ENCODE data around the gene RNF151. TPM values are rescaled to one million over a fixed set of nuclear protein-coding genes. Genes with fewer than 3 reads are reported as not detected.

RNF151 gene
- total and polyA plus RNA-seq, 11 donors = not detected

DNA sequence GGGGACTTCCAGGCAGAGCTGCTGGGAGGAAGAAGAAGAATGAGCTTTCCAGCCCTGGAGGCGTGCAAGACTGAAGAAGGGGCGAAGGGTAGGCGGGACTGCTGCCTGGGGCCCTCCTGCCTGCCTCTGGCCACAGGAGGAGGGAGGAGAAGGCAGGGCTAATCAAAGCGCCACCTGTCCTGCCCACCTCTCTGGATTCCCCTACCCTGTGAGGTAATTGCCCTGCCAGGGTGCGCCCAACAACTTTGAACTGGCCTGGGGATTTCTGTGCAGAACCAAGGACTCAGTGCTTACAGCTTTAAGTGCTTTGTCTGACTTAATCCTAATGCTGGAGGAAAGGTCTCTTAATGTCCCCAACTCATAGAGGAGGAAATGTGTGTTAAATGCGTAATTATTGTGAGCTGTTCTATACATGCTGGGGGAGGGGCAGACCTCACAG, 14.8 kb downstream of the RNF151 start, which contains the start of gene NOXO1:
Gene NOXO1 (minus strand): TSS at position 72 of the 439 bp plus-strand sequence. CDS start 290 bp downstream, outside the sequence.
- peaks cover 4 to 39% (median 30%) of the 10 kb centered on the region in 9 donors for H3K36me3 ChIP-seq
- no peak within 1 kb of the TSS for H3K27ac ChIP-seq
- H3K4me1 ChIP-seq = peaks cover 3 to 43% (median 20%) of the 10 kb centered on the region in 12 donors
- H3K27me3 ChIP-seq = peaks cover 7 to 63% (median 36%) of the 10 kb centered on the region in 9 donors
- TF ChIP-seq, protein P1, sequence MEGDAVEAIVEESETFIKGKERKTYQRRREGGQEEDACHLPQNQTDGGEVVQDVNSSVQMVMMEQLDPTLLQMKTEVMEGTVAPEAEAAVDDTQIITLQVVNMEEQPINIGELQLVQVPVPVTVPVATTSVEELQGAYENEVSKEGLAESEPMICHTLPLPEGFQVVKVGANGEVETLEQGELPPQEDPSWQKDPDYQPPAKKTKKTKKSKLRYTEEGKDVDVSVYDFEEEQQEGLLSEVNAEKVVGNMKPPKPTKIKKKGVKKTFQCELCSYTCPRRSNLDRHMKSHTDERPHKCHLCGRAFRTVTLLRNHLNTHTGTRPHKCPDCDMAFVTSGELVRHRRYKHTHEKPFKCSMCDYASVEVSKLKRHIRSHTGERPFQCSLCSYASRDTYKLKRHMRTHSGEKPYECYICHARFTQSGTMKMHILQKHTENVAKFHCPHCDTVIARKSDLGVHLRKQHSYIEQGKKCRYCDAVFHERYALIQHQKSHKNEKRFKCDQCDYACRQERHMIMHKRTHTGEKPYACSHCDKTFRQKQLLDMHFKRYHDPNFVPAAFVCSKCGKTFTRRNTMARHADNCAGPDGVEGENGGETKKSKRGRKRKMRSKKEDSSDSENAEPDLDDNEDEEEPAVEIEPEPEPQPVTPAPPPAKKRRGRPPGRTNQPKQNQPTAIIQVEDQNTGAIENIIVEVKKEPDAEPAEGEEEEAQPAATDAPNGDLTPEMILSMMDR (IDR thresholded peaks at IDR 0.05) = no peak
- no peak for TF ChIP-seq POLR2A (IDR thresholded peaks at IDR 0.05)
- no peak within 1 kb of the TSS for H3K4me3 ChIP-seq
- intact Hi-C loops (cut with DNase I) = no loop called here
- 38 to 51% (median 40%) methylated on average over 4 to 6 of the region's 6 CpGs for WGBS, 4 donors
- no peak for ATAC-seq
- H3K9me3 ChIP-seq = no peaks in the 10 kb centered on the region
- DNase-seq = no peak

- WGBS, 4 donors = 61 to 71% (median 64%) methylated on average over 5 of the region's 5 CpGs
- H3K9me3 ChIP-seq = no peaks in the 10 kb centered on the region
- ATAC-seq = no peak
- no peak overlapping the region for H3K27ac ChIP-seq
- H3K27me3 ChIP-seq = peaks cover 7 to 57% (median 36%) of the 10 kb centered on the region in 9 donors
- H3K4me1 ChIP-seq = peaks cover 3 to 43% (median 20%) of the 10 kb centered on the region in 12 donors
- H3K4me3 ChIP-seq = no peak overlapping the region
- TF ChIP-seq, protein P1 (IDR thresholded peaks at IDR 0.05) = no peak
- no peak for TF ChIP-seq POLR2A (IDR thresholded peaks at IDR 0.05)
- H3K36me3 ChIP-seq = peaks cover 3 to 38% (median 26%) of the 10 kb centered on the region in 9 donors
- DNase-seq = no peak
- intact Hi-C loops (cut with DNase I) = no loop called here
These were observed 15.4 kb downstream of the RNF151 start for GRCh38 chr16:1982013-1982433.

- DNase-seq (no peak), ATAC-seq (no peak)
- 22 to 47% (median 26%) methylated on average over 14 to 19 of the region's 19 CpGs for WGBS, 4 donors
- H3K9me3 ChIP-seq = no peaks in the 10 kb centered on the region
- intact Hi-C loops (cut with DNase I) = no loop called here
- peak overlapping the region; percentile 25 to 88 (median 80) for H3K27ac ChIP-seq
- H3K4me1 ChIP-seq = peaks cover 3 to 43% (median 20%) of the 10 kb centered on the region in 12 donors
- H3K4me3 ChIP-seq = peak overlapping the region; percentile 59 to 98 (median 86)
- TF ChIP-seq, protein P1 (IDR thresholded peaks at IDR 0.05) = no peak
- TF ChIP-seq POLR2A (IDR thresholded peaks at IDR 0.05) = no peak
- H3K36me3 ChIP-seq = peaks cover 0 to 28% (median 17%) of the 10 kb centered on the region in 9 donors
- H3K27me3 ChIP-seq = peaks cover 7 to 51% (median 28%) of the 10 kb centered on the region in 9 donors
These were observed 16.4 kb downstream of the RNF151 start for GRCh38 chr16:1982991-1983543.

DNA sequence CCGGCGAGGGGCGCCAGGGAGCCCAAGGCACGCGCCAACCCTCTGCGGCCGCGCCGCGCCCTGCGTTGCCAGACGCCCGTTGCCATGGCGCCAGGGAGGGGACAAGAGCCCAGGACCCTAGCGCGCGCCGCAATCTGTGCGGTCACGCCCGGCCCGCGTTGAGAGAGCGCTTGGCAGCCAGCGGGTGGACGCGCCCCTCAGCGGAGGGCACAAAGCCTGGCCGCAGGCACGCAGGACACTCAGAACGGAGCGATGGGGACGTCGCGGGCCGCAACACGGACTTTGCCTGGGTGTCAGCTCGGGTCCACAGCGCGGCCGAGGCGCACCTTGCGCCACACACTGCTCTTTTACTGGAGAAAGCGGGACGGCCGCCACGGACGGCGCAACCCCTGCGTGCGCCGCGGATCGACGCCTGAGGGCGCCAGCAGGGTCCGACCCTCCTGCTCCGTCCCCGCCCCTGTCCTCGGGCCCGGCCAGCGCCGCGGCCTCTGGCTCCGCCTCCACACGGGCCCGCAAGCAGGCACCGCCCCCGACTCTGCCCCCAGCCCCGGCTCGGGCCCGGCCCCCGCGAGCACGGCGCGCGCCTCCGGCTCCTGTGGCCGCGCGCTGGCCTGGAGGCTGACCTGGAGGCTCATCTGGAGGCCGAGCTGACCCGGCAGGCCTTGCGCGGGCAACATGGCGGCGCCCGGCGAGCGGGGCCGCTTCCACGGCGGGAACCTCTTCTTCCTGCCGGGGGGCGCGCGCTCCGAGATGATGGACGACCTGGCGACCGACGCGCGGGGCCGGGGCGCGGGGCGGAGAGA, 17.1 kb downstream of the RNF151 start, which contains the start of gene GFER:
Gene GFER (plus strand): TSS at position 650 of the 803 bp plus-strand sequence. CDS start 26 bp downstream, at position 676.
- ATAC-seq (peak; percentile 91 to 96 (median 95)), DNase-seq (peak; percentile 92 to 95 (median 93))
- intact Hi-C loops (cut with DNase I) = loop anchor here in 1 of 10 donors (2.0 kb wide), 1 partner anchor 25 kb away; the partner anchor contains the start of gene ZNF598
- Histone ChIP-seq H3K4me3 (peak within 1 kb of the TSS; percentile 59 to 98 (median 86)), H3K9me3 (no peaks in the 10 kb centered on the region), H3K4me1 (peaks cover 3 to 43% (median 20%) of the 10 kb centered on the region in 12 donors), H3K27me3 (peaks cover 9 to 51% (median 26%) of the 10 kb centered on the region in 9 donors), H3K36me3 (peaks cover 0 to 21% (median 13%) of the 10 kb centered on the region in 9 donors), H3K27ac (peak within 1 kb of the TSS; percentile 25 to 88 (median 80))
- 0% methylated on average over 30 to 109 of the region's 109 CpGs; no CpG with 5 or more reads in 1 of the 4 donors for WGBS, 4 donors
- TF ChIP-seq, protein P1 (IDR thresholded peaks at IDR 0.05) = peak in 10 of 12 donors; percentile 6 to 73 (median 48)
- peak in 1 of 2 donors; percentile 74 for TF ChIP-seq POLR2A (IDR thresholded peaks at IDR 0.05)

All from heart left ventricle (tissue), 16 donors.